Small intestine (tissue), 7 donors: Measurements from ENCODE around the gene ALKBH3. TPM values are rescaled to one million over a fixed set of nuclear protein-coding genes. Genes with fewer than 3 reads are reported as not detected.

ENCODE experiments used
- DNase-seq, 2 donors: peaks; one replicate each; pipeline versions ENCODE4 v3.0.0 to v3.0.0-alpha.2; 2013
- FAIRE-seq: peaks from 2 replicates; lab custom pipeline; 2012; peaks lifted over from hg19 to GRCh38; lab: Jason Lieb, UNC
- H3K27ac ChIP-seq, 3 donors: one replicate each; pipeline ENCODE4 v1.5.1; 2013; ENCODE audit warnings: low read length in 2 of 3, mild to moderate bottlenecking in 2 of 3, control low read depth in 1 of 3, inconsistent platforms in 1 of 3, low read depth in 1 of 3, moderate library complexity in 1 of 3
- H3K27me3 ChIP-seq, 3 donors: one replicate each; pipeline ENCODE4 v1.6.1; 2013; ENCODE audit warnings: low read length in 3 of 3, inconsistent platforms in 1 of 3; ENCODE audit not compliant: control insufficient read depth in 3 of 3, insufficient read depth in 3 of 3
- H3K36me3 ChIP-seq, 3 donors: one replicate each; pipeline ENCODE4 v1.6.1; 2013; ENCODE audit warnings: low read length in 3 of 3, inconsistent platforms in 1 of 3, low read depth in 1 of 3, mild to moderate bottlenecking in 1 of 3, moderate library complexity in 1 of 3; ENCODE audit not compliant: control insufficient read depth in 3 of 3, insufficient read depth in 2 of 3
- H3K4me1 ChIP-seq, 3 donors: one replicate each; pipeline ENCODE4 v1.6.1; 2013; ENCODE audit warnings: low read length in 2 of 3, inconsistent platforms in 1 of 3, low read depth in 1 of 3, mild to moderate bottlenecking in 1 of 3, moderate library complexity in 1 of 3; ENCODE audit not compliant: control insufficient read depth in 3 of 3, insufficient read depth in 2 of 3
- H3K4me3 ChIP-seq, 3 donors: one replicate each; pipeline ENCODE4 v1.5.1; 2013; ENCODE audit warnings: low read length in 3 of 3, control low read depth in 1 of 3, inconsistent platforms in 1 of 3, low read depth in 1 of 3, mild to moderate bottlenecking in 1 of 3, moderate library complexity in 1 of 3
- H3K9me3 ChIP-seq, 2 donors: one replicate each; pipeline ENCODE4 v1.6.1; 2013; ENCODE audit warnings: low read depth in 1 of 2, low read length in 1 of 2; ENCODE audit not compliant: control insufficient read depth in 2 of 2, insufficient read depth in 1 of 2
- WGBS, 3 donors: extraction: QIAGEN DNeasy Blood & Tissue Kit; methylation state at CpG; one replicate each; pipeline ENCODE4 v1.1.7; 2013; 5-methylcytosine and 5-hydroxymethylcytosine counted together
- polyA plus RNA-seq, 4 donors: library from polyadenylated mRNA; stranded (reverse) in 3 of 4; unstranded in 1 of 4; fragments of 200-250 nt in 3 of 4; fragments of 120-200 nt in 1 of 4; gene quantifications; one replicate each; pipeline versions ENCODE4 v1.2.1 to v1.2.3, GENCODE V29; 2013
- donor health status: healthy with polysubstance abuse.
- donor health status: control.
- donor health status: control.
- donor health status: Bipolar disorder and iron deficiency.
- donor health status: healthy.

Gene ALKBH3
- polyA plus RNA-seq, 4 donors = 29.7 to 40.3 (median 34.6) TPM

- Histone ChIP-seq H3K4me3 (no peak overlapping the region), H3K27me3 (no peaks in the 10 kb centered on the region), H3K9me3 (no peaks in the 10 kb centered on the region), H3K27ac (no peak overlapping the region), H3K36me3 (peaks cover 0 to 7% (median 4%) of the 10 kb centered on the region in 3 donors), H3K4me1 (no peaks in the 10 kb centered on the region)
- DNase-seq (no peak), FAIRE-seq (no peak)
- 67 to 89% (median 81%) methylated on average over 1 of the region's 1 CpG for WGBS, 3 donors
Observed at GRCh38 chr11:43842021-43842420, 38.6 kb upstream of the ALKBH3 start.

GRCh38 chr11:43845816-43846215 lies 34.8 kb upstream of the ALKBH3 start:
- H3K27ac ChIP-seq = no peak overlapping the region
- no peaks in the 10 kb centered on the region for H3K9me3 ChIP-seq
- FAIRE-seq = no peak
- H3K4me1 ChIP-seq = no peaks in the 10 kb centered on the region
- no peaks in the 10 kb centered on the region for H3K27me3 ChIP-seq
- no peak for DNase-seq
- WGBS, 3 donors = 91 to 96% (median 96%) methylated on average over 3 of the region's 3 CpGs
- peaks cover 0 to 11% (median 2%) of the 10 kb centered on the region in 3 donors for H3K36me3 ChIP-seq
- H3K4me3 ChIP-seq = no peak overlapping the region

- 34 to 57% (median 43%) methylated on average over 4 of the region's 4 CpGs for WGBS, 3 donors
- DNase-seq (peak; percentile 56 to 66), FAIRE-seq (no peak)
- Histone ChIP-seq H3K4me1 (no peaks in the 10 kb centered on the region), H3K27ac (no peak overlapping the region), H3K4me3 (no peak overlapping the region), H3K9me3 (no peaks in the 10 kb centered on the region), H3K27me3 (no peaks in the 10 kb centered on the region), H3K36me3 (peaks cover 0 to 10% (median 1%) of the 10 kb centered on the region in 3 donors)
Observed at GRCh38 chr11:43852057-43852636, 28.5 kb upstream of the ALKBH3 start.

- FAIRE-seq = no peak
- Histone ChIP-seq H3K4me3 (no peak overlapping the region), H3K27ac (no peak overlapping the region), H3K4me1 (no peaks in the 10 kb centered on the region), H3K27me3 (no peaks in the 10 kb centered on the region), H3K36me3 (peaks cover 0 to 8% (median 1%) of the 10 kb centered on the region in 3 donors), H3K9me3 (no peaks in the 10 kb centered on the region)
- no peak for DNase-seq
Observed at GRCh38 chr11:43853781-43854180, 26.9 kb upstream of the ALKBH3 start.

GRCh38 chr11:43856993-43857392 lies 23.6 kb upstream of the ALKBH3 start:
- FAIRE-seq (no peak), DNase-seq (no peak)
- 91 to 98% (median 95%) methylated on average over 3 of the region's 3 CpGs for WGBS, 3 donors
- Histone ChIP-seq H3K4me3 (no peak overlapping the region), H3K9me3 (peaks cover 0 to 3% of the 10 kb centered on the region in 2 donors), H3K4me1 (no peaks in the 10 kb centered on the region), H3K27ac (no peak overlapping the region), H3K27me3 (no peaks in the 10 kb centered on the region), H3K36me3 (peaks cover 0 to 8% (median 1%) of the 10 kb centered on the region in 3 donors)

- Histone ChIP-seq H3K27me3 (no peaks in the 10 kb centered on the region), H3K4me3 (no peak overlapping the region), H3K9me3 (peaks cover 0 to 3% of the 10 kb centered on the region in 2 donors), H3K4me1 (no peaks in the 10 kb centered on the region), H3K36me3 (no peaks in the 10 kb centered on the region), H3K27ac (no peak overlapping the region)
- 82 to 88% (median 83%) methylated on average over 2 of the region's 2 CpGs for WGBS, 3 donors
- FAIRE-seq = no peak
- DNase-seq = no peak
Observed at GRCh38 chr11:43861141-43861540, 19.5 kb upstream of the ALKBH3 start.

GRCh38 chr11:43866520-43866919 lies 14.1 kb upstream of the ALKBH3 start:
- DNase-seq (no peak), FAIRE-seq (no peak)
- Histone ChIP-seq H3K36me3 (no peaks in the 10 kb centered on the region), H3K4me1 (peaks cover 0 to 8% (median 0%) of the 10 kb centered on the region in 3 donors), H3K4me3 (no peak overlapping the region), H3K9me3 (no peaks in the 10 kb centered on the region), H3K27ac (no peak overlapping the region), H3K27me3 (peaks cover 0 to 4% (median 0%) of the 10 kb centered on the region in 3 donors)
- WGBS, 3 donors = 71 to 87% (median 84%) methylated on average over 2 of the region's 2 CpGs

GRCh38 chr11:43866969-43867368 lies 13.7 kb upstream of the ALKBH3 start:
- no peaks in the 10 kb centered on the region for H3K9me3 ChIP-seq
- FAIRE-seq = no peak
- DNase-seq = no peak
- peaks cover 0 to 8% (median 0%) of the 10 kb centered on the region in 3 donors for H3K4me1 ChIP-seq
- no peaks in the 10 kb centered on the region for H3K36me3 ChIP-seq
- no peak overlapping the region for H3K27ac ChIP-seq
- H3K27me3 ChIP-seq = peaks cover 0 to 8% (median 0%) of the 10 kb centered on the region in 3 donors
- no peak overlapping the region for H3K4me3 ChIP-seq
